ENCODE measurements around the gene RBM26. TPM values are rescaled to one million over a fixed set of nuclear protein-coding genes. Genes with fewer than 3 reads are reported as not detected.

Gene RBM26
- total RNA-seq, 4 donors from 2014 or later = 13.9 to 52.7 (median 45.1) TPM

DNA sequence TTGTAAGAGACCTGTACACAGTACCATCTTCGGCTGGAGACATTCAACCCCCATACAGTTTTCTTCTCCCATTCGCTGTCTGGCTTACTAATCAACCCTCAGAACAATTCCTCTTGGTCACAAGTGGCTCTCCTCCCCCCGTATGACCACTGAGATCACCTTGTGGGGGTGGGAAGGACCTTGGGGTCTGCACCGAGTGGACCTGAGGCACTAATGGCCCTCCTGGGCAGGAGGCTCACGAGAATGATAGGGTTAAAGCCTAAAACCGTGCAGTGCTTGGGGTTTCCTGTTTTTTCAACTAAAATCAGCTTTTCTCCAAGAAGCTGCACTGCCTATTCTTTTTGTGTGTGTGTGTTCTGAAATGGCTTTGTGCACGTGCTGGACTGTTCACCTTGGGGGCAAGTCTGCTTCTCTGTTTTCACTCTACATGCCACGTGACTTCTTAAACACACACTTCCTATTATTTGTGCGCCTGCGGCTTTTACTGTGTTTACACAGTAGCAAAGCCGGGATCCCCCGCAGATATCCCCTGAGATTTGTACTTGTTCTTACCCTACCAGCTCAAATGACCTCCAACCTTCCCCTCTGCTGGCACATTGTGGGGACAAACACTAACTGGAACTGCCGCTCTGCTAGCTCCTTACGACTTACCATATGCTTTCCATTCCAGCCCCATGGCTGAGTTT lies 12.3 kb downstream of the RBM26 start:
- Histone ChIP-seq H3K9me3 (peaks cover 0 to 4% of the 10 kb centered on the region in 2 donors), H3K27ac (peak overlapping the region in 3 of 4 donors; percentile 1 to 44 (median 23)), H3K4me3 (no peak overlapping the region), H3K36me3 (peaks cover 0 to 12% (median 3%) of the 10 kb centered on the region in 4 donors), H3K27me3 (no peaks in the 10 kb centered on the region), H3K4me1 (peaks cover 8 to 36% (median 10%) of the 10 kb centered on the region in 4 donors)
- in situ Hi-C loops (cut with MboI; ENCODE audit: low pct_ligation_motif_present in 1 of 4, low pct_unique_long_range_greater_than_20kb in 1 of 4, low sequenced_read_pairs in 3 of 4) = no loop called here
- whole genome bisulfite sequencing, 2 donors (ENCODE audit: low coverage in 1 of 2) = 60 to 75% methylated on average over 10 to 14 of the region's 14 CpGs
- TF ChIP-seq, protein P1, sequence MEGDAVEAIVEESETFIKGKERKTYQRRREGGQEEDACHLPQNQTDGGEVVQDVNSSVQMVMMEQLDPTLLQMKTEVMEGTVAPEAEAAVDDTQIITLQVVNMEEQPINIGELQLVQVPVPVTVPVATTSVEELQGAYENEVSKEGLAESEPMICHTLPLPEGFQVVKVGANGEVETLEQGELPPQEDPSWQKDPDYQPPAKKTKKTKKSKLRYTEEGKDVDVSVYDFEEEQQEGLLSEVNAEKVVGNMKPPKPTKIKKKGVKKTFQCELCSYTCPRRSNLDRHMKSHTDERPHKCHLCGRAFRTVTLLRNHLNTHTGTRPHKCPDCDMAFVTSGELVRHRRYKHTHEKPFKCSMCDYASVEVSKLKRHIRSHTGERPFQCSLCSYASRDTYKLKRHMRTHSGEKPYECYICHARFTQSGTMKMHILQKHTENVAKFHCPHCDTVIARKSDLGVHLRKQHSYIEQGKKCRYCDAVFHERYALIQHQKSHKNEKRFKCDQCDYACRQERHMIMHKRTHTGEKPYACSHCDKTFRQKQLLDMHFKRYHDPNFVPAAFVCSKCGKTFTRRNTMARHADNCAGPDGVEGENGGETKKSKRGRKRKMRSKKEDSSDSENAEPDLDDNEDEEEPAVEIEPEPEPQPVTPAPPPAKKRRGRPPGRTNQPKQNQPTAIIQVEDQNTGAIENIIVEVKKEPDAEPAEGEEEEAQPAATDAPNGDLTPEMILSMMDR (IDR thresholded peaks at IDR 0.05) = no peak
- no peak for TF ChIP-seq POLR2A (IDR thresholded peaks at IDR 0.05)
- no peak for TF ChIP-seq POLR2AphosphoS5 (IDR thresholded peaks at IDR 0.05)
- DNase-seq = peak; percentile 24
- intact Hi-C loops (cut with DNase I; ENCODE audit: low total_unique reads) = no loop called here

DNA sequence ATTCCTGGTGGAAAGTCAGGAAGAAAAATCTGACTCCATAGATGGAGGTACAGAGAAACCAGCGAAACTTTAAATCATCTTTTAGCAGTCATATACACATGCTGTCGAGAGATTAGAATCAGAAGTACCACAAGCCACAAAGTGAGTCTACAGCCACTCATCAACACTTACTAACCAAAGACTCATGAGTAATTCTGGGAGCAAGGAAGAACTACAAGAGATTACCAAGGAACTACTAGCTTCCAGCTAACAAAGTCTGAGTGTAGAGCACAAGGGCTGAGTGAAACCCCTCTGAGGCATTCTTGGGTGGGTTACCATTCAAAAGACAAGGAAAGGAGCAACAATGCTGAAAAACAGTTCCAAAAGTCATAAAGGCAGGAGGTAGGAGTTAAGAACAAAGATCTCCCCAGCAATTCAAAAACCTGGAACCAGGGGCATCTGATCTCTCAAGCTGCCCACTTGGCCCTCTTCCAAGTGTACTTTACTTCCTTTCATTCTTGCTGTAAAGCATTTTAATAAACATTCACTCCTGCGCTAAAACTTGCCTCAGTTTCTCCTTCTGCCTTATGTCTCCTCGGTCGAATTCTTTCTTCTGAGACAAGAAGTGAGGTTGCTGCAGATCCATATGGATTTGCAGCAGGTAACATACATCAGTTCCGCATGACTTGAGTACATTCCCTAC lies 13.0 kb downstream of the RBM26 start:
- DNase-seq = no peak
- 70 to 89% methylated on average over 3 to 6 of the region's 6 CpGs for WGBS, 2 donors (ENCODE audit: low coverage in 1 of 2)
- H3K27ac ChIP-seq = peak overlapping the region in 1 of 4 donors; percentile 23
- in situ Hi-C loops (cut with MboI; ENCODE audit: low pct_ligation_motif_present in 1 of 4, low pct_unique_long_range_greater_than_20kb in 1 of 4, low sequenced_read_pairs in 3 of 4) (no loop called here), intact Hi-C loops (cut with DNase I; ENCODE audit: low total_unique reads) (no loop called here)
- H3K4me1 ChIP-seq = peaks cover 8 to 29% (median 10%) of the 10 kb centered on the region in 4 donors
- peaks cover 0 to 4% of the 10 kb centered on the region in 2 donors for H3K9me3 ChIP-seq
- TF ChIP-seq, protein P1 (IDR thresholded peaks at IDR 0.05) = no peak
- TF ChIP-seq POLR2AphosphoS5 (IDR thresholded peaks at IDR 0.05) (no peak), POLR2A (IDR thresholded peaks at IDR 0.05) (no peak), EP300 (IDR thresholded peaks at IDR 0.05; ENCODE audit: low read depth) (no peak)
- peaks cover 0 to 12% (median 3%) of the 10 kb centered on the region in 4 donors for H3K36me3 ChIP-seq
- H3K4me3 ChIP-seq = no peak overlapping the region
- H3K27me3 ChIP-seq = no peaks in the 10 kb centered on the region

DNA sequence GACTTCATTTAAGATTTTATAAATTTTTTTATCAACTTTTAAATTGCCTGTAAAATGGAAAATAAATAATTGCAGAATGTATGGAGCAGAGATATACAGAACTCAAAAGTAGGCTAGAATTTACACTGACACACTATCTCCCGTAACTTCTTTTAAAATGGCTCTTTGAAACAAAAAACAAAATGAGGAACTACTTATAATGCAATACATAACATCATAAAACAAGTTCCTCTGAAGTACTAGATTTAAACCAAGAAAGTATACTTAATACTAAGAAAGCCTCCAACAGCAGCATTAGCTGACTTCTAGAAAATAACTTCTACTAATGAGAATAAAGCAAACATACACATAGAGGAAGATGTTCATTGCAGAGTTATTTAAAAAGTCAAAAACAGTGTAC lies 17.0 kb downstream of the RBM26 start:
- WGBS, 2 donors (ENCODE audit: low coverage in 1 of 2) = 84 to 85% methylated on average over 1 of the region's 1 CpG
- Histone ChIP-seq H3K36me3 (no peaks in the 10 kb centered on the region), H3K9me3 (no peaks in the 10 kb centered on the region), H3K27me3 (no peaks in the 10 kb centered on the region), H3K4me1 (peaks cover 8 to 60% (median 15%) of the 10 kb centered on the region in 4 donors), H3K4me3 (no peak overlapping the region), H3K27ac (no peak overlapping the region)
- in situ Hi-C loops (cut with MboI; ENCODE audit: low pct_ligation_motif_present in 1 of 4, low pct_unique_long_range_greater_than_20kb in 1 of 4, low sequenced_read_pairs in 3 of 4) = no loop called here
- no peak for DNase-seq
- TF ChIP-seq, protein P1 (IDR thresholded peaks at IDR 0.05) = no peak
- no peak for TF ChIP-seq POLR2A (IDR thresholded peaks at IDR 0.05)
- no peak for TF ChIP-seq EP300 (IDR thresholded peaks at IDR 0.05; ENCODE audit: low read depth)
- no peak for TF ChIP-seq POLR2AphosphoS5 (IDR thresholded peaks at IDR 0.05)
- intact Hi-C loops (cut with DNase I; ENCODE audit: low total_unique reads) = no loop called here

DNA sequence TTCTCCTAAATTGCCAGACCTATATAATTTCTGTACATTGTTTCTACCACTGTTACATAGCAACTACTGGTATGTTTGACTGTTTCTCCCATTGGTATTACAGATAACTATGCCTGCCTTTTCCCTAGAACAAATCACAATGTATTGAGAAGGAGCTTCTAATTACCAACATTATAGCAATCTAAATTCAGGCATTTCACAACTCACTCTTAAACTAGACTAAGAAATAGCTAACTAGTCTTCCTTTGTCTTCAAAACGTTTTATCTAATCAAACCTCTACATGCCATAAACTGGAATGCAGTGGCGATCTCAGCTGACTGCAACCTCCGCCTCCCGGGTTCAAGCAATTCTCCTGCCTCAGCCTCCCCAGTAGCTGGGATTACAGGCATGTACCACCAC lies 18.2 kb downstream of the RBM26 start:
- H3K27me3 ChIP-seq = no peaks in the 10 kb centered on the region
- DNase-seq = no peak
- H3K9me3 ChIP-seq = no peaks in the 10 kb centered on the region
- intact Hi-C loops (cut with DNase I; ENCODE audit: low total_unique reads) (no loop called here), in situ Hi-C loops (cut with MboI; ENCODE audit: low pct_ligation_motif_present in 1 of 4, low pct_unique_long_range_greater_than_20kb in 1 of 4, low sequenced_read_pairs in 3 of 4) (no loop called here)
- H3K36me3 ChIP-seq = no peaks in the 10 kb centered on the region
- WGBS, 2 donors (ENCODE audit: low coverage in 1 of 2) = 61 to 86% methylated on average over 4 of the region's 4 CpGs
- TF ChIP-seq POLR2AphosphoS5 (IDR thresholded peaks at IDR 0.05) (no peak), EP300 (IDR thresholded peaks at IDR 0.05; ENCODE audit: low read depth) (no peak), POLR2A (IDR thresholded peaks at IDR 0.05) (no peak)
- TF ChIP-seq, protein P1 (IDR thresholded peaks at IDR 0.05) = no peak
- H3K4me3 ChIP-seq = no peak overlapping the region
- no peak overlapping the region for H3K27ac ChIP-seq
- peaks cover 3 to 60% (median 12%) of the 10 kb centered on the region in 4 donors for H3K4me1 ChIP-seq
